CD4-positive, alpha-beta T cell (primary cell): ENCODE measurements around the gene SELENOM. TPM values are rescaled to one million over a fixed set of nuclear protein-coding genes. Genes with fewer than 3 reads are reported as not detected.

ENCODE experiments used
- ATAC-seq: fragments of 200-7000 bp; cut with Tn5 transposase; one replicate; pipeline ENCODE4 v1.10.0; 2022; ENCODE audit warnings: mild to moderate bottlenecking; ENCODE audit not compliant: poor library complexity
- CTCF ChIA-PET: fragments of 350-600 bp; sonication (Branson Sonifier 250); formaldehyde crosslinking; loops from one replicate; lab custom pipeline; 2021; ENCODE audit warnings: antibody characterized with exemption, inconsistent platforms; lab: Charles Lee
- POLR2A ChIA-PET: fragments of 350-600 bp; sonication (Branson Sonifier 250); formaldehyde crosslinking; loops from one replicate; lab custom pipeline; 2021; ENCODE audit warnings: antibody characterized with exemption, inconsistent platforms; lab: Charles Lee
- DNase-seq, 14 experiments: peaks; one replicate each; pipeline ENCODE4 v3.0.0-alpha.2; 2013 to 2020; ENCODE audit warnings: mixed read lengths in 2 of 14
- H3K27ac ChIP-seq, 2 donors: one replicate each; pipeline versions ENCODE4 v1.5.1 to v1.7.0; 2013; ENCODE audit warnings: low read length in 2 of 2, low read depth in 1 of 2, mild to moderate bottlenecking in 1 of 2
- H3K27me3 ChIP-seq, 2 experiments: 1 replicate in 1 of 2; 2 replicates in 1 of 2; pipeline versions ENCODE4 v1.6.1 to v1.7.0; 2013; ENCODE audit warnings: low read length in 2 of 2, control low read depth in 1 of 2, mild to moderate bottlenecking in 1 of 2, moderate library complexity in 1 of 2; ENCODE audit not compliant: insufficient read depth in 2 of 2, control insufficient read depth in 1 of 2
- H3K36me3 ChIP-seq: one replicate; pipeline ENCODE4 v1.6.1; 2013; ENCODE audit warnings: low read length, control low read depth; ENCODE audit not compliant: insufficient read depth
- H3K4me1 ChIP-seq: one replicate; pipeline ENCODE4 v1.6.1; 2013; ENCODE audit warnings: low read length, control low read depth; ENCODE audit not compliant: insufficient read depth
- H3K4me3 ChIP-seq: one replicate; pipeline ENCODE4 v1.5.1; 2013; ENCODE audit warnings: mild to moderate bottlenecking, low read length, moderate library complexity
- H3K9me3 ChIP-seq, 2 experiments: 1 replicate in 1 of 2; 2 replicates in 1 of 2; pipeline versions ENCODE4 v1.6.1 to v1.7.0; 2013; ENCODE audit warnings: low read length in 2 of 2, mild to moderate bottlenecking in 2 of 2, control low read depth in 1 of 2, moderate library complexity in 1 of 2; ENCODE audit not compliant: control insufficient read depth in 1 of 2, insufficient read depth in 1 of 2
- H3K27ac Mint-ChIP-seq: one replicate; pipeline ENCODE4 v1.8.0; 2020; ENCODE audit warnings: mixed read lengths
- H3K27me3 Mint-ChIP-seq: one replicate; pipeline ENCODE4 v1.8.0; 2021; ENCODE audit warnings: mixed read lengths
- H3K36me3 Mint-ChIP-seq: one replicate; pipeline ENCODE4 v1.8.0; 2021; ENCODE audit warnings: low read depth, mixed read lengths
- H3K4me1 Mint-ChIP-seq: one replicate; pipeline ENCODE4 v1.8.0; 2021; ENCODE audit warnings: low read depth, mixed read lengths
- H3K4me3 Mint-ChIP-seq: one replicate; pipeline ENCODE4 v1.8.0; 2020; ENCODE audit warnings: mild to moderate bottlenecking, mixed read lengths
- H3K9me3 Mint-ChIP-seq: one replicate; pipeline ENCODE4 v1.8.0; 2020; ENCODE audit warnings: mixed read lengths
- intact Hi-C, 2 experiments: fragments of 100-400 bp; cut with DNase I in 1 of 2; cut with micrococcal nuclease in 1 of 2; formaldehyde crosslinking; loops; one replicate each; pipeline versions ENCODE4 v1.15.1 to v1.9.0; 2023 to 2025; cut with DNase I, micrococcal nuclease
- total RNA-seq, 174 experiments: library from RNA in 2 of 174; stranded (reverse) in 2 of 174; gene quantifications; one replicate each; pipeline ENCODE4 v1.2.3 and lab custom pipeline; 2021 to 2026
- TF ChIP-seq, protein P1 (sequence below): fragments of 200-600 bp; IDR thresholded peaks from one replicate; pipeline ENCODE4 v1.8.0; 2022; ENCODE audit warnings: antibody characterized with exemption, mild to moderate bottlenecking

SELENOM gene
- total RNA-seq, 2 experiments from 2014 or later = 78.0 to 82.4 TPM

DNA sequence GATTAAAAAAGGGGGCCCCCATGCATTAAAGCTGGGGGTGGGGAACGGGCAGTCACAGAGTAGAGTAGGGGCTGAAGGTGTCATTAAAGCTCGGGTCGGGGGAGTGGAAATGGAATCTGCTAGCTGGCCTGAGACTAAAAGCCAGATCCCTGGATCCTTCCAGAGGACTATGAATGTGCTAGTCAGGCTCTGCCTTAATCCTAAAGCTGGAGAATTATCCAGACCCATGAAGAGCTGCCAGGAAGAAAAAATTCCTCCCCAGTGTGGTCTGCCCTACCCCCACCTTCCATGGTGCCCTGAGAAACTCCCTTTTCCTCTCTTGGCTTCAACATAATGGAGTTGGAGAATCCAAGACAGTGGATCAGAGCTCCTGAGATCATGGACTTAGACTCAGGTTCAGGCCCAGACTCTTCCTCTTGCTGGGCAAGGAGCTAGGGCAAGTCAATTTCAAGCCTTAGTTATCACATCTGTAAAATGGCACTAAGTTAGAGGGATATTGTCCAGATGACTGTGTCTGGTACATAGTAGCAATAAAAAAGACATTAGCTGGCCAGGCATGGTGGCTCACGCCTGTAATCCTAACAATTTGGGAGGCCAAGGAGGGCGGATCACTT lies 50.3 kb downstream of the SELENOM start:
- ChIA-PET CTCF (no interaction called here), POLR2A (no interaction called here)
- H3K4me3 ChIP-seq = no peak overlapping the region
- H3K27ac ChIP-seq = no peak overlapping the region
- TF ChIP-seq, protein P1, sequence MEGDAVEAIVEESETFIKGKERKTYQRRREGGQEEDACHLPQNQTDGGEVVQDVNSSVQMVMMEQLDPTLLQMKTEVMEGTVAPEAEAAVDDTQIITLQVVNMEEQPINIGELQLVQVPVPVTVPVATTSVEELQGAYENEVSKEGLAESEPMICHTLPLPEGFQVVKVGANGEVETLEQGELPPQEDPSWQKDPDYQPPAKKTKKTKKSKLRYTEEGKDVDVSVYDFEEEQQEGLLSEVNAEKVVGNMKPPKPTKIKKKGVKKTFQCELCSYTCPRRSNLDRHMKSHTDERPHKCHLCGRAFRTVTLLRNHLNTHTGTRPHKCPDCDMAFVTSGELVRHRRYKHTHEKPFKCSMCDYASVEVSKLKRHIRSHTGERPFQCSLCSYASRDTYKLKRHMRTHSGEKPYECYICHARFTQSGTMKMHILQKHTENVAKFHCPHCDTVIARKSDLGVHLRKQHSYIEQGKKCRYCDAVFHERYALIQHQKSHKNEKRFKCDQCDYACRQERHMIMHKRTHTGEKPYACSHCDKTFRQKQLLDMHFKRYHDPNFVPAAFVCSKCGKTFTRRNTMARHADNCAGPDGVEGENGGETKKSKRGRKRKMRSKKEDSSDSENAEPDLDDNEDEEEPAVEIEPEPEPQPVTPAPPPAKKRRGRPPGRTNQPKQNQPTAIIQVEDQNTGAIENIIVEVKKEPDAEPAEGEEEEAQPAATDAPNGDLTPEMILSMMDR = no peak
- H3K4me1 ChIP-seq = no peaks in the 10 kb centered on the region
- ATAC-seq (no peak), DNase-seq (no peak)
- no peak overlapping the region for H3K4me3 Mint-ChIP-seq
- H3K27me3 ChIP-seq = no peaks in the 10 kb centered on the region
- H3K36me3 ChIP-seq = no peaks in the 10 kb centered on the region
- no peaks in the 10 kb centered on the region for H3K36me3 Mint-ChIP-seq
- H3K9me3 Mint-ChIP-seq = no peaks in the 10 kb centered on the region
- no peak overlapping the region for H3K27ac Mint-ChIP-seq
- no peaks in the 10 kb centered on the region for H3K9me3 ChIP-seq
- no peaks in the 10 kb centered on the region for H3K27me3 Mint-ChIP-seq
- H3K4me1 Mint-ChIP-seq = no peaks in the 10 kb centered on the region
- intact Hi-C loops = no loop called here

DNA sequence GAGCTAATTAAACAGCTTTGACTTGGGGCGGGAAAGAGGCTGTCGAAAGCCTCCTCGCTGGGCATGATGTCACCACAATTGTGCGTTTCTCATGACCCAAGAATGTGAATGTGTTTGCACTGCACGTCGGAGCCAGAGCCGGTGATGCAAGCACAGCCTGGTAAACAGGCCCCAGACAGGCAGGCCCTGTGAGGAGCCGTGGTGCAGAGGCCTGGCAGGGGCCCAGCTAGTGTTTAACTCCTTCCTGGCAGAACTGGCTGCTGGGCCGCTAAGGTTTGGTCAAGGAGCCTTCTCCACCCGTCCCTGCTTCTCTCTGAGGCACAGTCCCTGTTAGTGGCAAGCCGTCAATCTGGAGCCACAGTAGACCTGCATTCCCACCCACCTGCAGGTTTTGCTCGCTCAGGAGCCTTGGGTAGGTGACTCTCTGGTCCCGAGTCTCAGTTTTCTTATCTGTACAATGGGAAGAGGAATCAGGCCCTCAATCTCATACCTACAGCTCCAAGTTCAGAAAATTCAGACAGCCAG lies 51.7 kb downstream of the SELENOM start:
- Mint-ChIP-seq H3K27ac (no peak overlapping the region), H3K36me3 (no peaks in the 10 kb centered on the region), H3K9me3 (no peaks in the 10 kb centered on the region), H3K4me1 (no peaks in the 10 kb centered on the region), H3K4me3 (no peak overlapping the region), H3K27me3 (no peaks in the 10 kb centered on the region)
- H3K36me3 ChIP-seq = no peaks in the 10 kb centered on the region
- POLR2A ChIA-PET = no interaction called here
- H3K9me3 ChIP-seq = no peaks in the 10 kb centered on the region
- no peak overlapping the region for H3K4me3 ChIP-seq
- no peaks in the 10 kb centered on the region for H3K27me3 ChIP-seq
- CTCF ChIA-PET = no interaction called here
- TF ChIP-seq, protein P1 = no peak
- H3K4me1 ChIP-seq = no peaks in the 10 kb centered on the region
- intact Hi-C loops = no loop called here
- ATAC-seq = no peak
- no peak overlapping the region for H3K27ac ChIP-seq
- no peak for DNase-seq

DNA sequence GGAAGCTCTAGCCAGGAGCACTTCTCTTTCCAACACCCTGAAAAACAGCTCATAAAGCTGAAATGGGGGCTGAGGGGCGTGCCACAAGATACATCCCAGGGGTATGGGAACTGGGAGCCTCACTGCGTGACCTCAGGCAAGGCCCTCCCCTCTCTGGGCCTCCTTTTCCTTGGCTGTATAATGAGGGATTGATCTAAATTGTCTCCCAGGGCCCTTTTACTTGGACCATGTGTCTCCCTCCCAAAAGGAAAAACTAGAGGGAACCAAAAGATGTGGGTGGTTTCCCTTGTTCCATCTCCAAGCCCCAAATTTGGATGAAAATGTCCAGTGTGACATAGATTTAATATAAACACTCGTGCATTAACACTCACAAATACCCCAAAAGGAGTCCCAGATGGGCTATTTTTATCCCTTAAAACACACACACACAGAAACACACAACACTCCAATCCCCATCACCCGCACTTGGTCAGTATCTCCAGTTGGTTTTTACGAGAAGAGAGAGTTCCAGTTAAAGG lies 52.2 kb downstream of the SELENOM start:
- Mint-ChIP-seq H3K27ac (no peak overlapping the region), H3K4me3 (no peak overlapping the region), H3K27me3 (no peaks in the 10 kb centered on the region), H3K4me1 (no peaks in the 10 kb centered on the region), H3K9me3 (no peaks in the 10 kb centered on the region), H3K36me3 (no peaks in the 10 kb centered on the region)
- TF ChIP-seq, protein P1 = no peak
- no peak for DNase-seq
- intact Hi-C loops = no loop called here
- no peaks in the 10 kb centered on the region for H3K27me3 ChIP-seq
- no peak overlapping the region for H3K27ac ChIP-seq
- no peak overlapping the region for H3K4me3 ChIP-seq
- no peaks in the 10 kb centered on the region for H3K9me3 ChIP-seq
- ChIA-PET POLR2A (no interaction called here), CTCF (no interaction called here)
- no peaks in the 10 kb centered on the region for H3K4me1 ChIP-seq
- no peaks in the 10 kb centered on the region for H3K36me3 ChIP-seq
- no peak for ATAC-seq

Other genes starting within 250 kb of the SELENOM start
- gene MORC2, start 138.8 kb downstream of the SELENOM start, total RNA-seq = 10 to 100 TPM; 27.1 to 27.9 TPM
- 10 to 100 TPM; 85.8 to 86.2 TPM for gene TUG1, start 138.3 kb downstream of the SELENOM start, total RNA-seq
- 1 to 10 TPM; 2.9 TPM for gene SMTN, start 26.2 kb downstream of the SELENOM start, total RNA-seq
- gene INPP5J, start 15.4 kb upstream of the SELENOM start, total RNA-seq = under 1 TPM; 0.59 to 0.69 TPM
- not detected for gene PLA2G3, start 32.9 kb upstream of the SELENOM start, total RNA-seq
- gene RNF185, start 52.6 kb upstream of the SELENOM start, total RNA-seq = 1 to 10 TPM; 6.2 to 7.7 TPM
- gene LIMK2, start 104.7 kb upstream of the SELENOM start, total RNA-seq = 10 to 100 TPM; 13.1 to 14.6 TPM
- gene PIK3IP1, start 184.9 kb upstream of the SELENOM start, total RNA-seq = 1,000 to 10,000 TPM; 1,063 to 1,072 TPM
- gene PATZ1, start 238.8 kb upstream of the SELENOM start, total RNA-seq = 10 to 100 TPM; 54.4 to 58.3 TPM